HEK293 (cell line): ENCODE measurements around the gene RSL1D1.
"Not testable (repeated sequence)": the region's sequence is repeated elsewhere in the genome, so short reads cannot be mapped to it uniquely, and the experiment has no call there.

ENCODE experiments used
- SP7 ChIP-seq: fragments of 450-650 bp; formaldehyde crosslinking; IDR thresholded peaks from 2 replicates; pipeline ENCODE4 v1.5.1; 2016; ENCODE audit warnings: missing biosample characterization, missing genetic modification characterization
- YY1 ChIP-seq: fragments of 450-650 bp; formaldehyde crosslinking; IDR thresholded peaks from 2 replicates; pipeline ENCODE4 v1.5.1; 2018; ENCODE audit warnings: missing biosample characterization, missing genetic modification characterization
- ZNF133 ChIP-seq: fragments of 450-650 bp; formaldehyde crosslinking; IDR thresholded peaks from 2 replicates; pipeline ENCODE4 v1.5.1; 2016; ENCODE audit warnings: missing biosample characterization, missing genetic modification characterization
- TF ChIP-seq, protein P1 (sequence below): fragments of 450-650 bp; formaldehyde crosslinking; IDR thresholded peaks from 2 replicates; pipeline ENCODE4 v1.5.1; 2016; ENCODE audit warnings: missing biosample characterization, missing genetic modification characterization

DNA sequence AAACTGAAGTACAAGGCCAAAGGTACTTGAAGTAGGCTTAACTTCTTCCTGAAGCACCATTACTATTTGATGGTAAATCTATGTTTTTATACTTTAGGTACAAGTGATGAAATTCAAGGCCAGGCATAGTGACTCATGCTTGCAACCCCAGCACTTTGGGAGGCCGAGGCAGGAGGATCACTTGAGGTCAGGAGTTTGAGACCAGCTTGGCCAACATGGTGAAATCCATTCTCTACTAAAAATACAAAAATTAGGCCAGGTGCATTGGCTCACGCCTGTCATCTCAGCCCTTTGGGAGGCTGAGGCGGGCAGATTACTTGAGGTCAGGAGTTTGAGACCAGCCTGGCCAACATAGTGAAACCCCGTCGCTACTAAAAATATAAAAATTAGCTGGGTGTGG lies 27.7 kb downstream of the RSL1D1 start:
- not testable (repeated sequence) for TF ChIP-seq SP7 (tag by site-specific recombination); ZNF133 (tag by site-specific recombination); YY1
- TF ChIP-seq, protein P1, sequence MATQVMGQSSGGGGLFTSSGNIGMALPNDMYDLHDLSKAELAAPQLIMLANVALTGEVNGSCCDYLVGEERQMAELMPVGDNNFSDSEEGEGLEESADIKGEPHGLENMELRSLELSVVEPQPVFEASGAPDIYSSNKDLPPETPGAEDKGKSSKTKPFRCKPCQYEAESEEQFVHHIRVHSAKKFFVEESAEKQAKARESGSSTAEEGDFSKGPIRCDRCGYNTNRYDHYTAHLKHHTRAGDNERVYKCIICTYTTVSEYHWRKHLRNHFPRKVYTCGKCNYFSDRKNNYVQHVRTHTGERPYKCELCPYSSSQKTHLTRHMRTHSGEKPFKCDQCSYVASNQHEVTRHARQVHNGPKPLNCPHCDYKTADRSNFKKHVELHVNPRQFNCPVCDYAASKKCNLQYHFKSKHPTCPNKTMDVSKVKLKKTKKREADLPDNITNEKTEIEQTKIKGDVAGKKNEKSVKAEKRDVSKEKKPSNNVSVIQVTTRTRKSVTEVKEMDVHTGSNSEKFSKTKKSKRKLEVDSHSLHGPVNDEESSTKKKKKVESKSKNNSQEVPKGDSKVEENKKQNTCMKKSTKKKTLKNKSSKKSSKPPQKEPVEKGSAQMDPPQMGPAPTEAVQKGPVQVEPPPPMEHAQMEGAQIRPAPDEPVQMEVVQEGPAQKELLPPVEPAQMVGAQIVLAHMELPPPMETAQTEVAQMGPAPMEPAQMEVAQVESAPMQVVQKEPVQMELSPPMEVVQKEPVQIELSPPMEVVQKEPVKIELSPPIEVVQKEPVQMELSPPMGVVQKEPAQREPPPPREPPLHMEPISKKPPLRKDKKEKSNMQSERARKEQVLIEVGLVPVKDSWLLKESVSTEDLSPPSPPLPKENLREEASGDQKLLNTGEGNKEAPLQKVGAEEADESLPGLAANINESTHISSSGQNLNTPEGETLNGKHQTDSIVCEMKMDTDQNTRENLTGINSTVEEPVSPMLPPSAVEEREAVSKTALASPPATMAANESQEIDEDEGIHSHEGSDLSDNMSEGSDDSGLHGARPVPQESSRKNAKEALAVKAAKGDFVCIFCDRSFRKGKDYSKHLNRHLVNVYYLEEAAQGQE (tag by site-specific recombination): not testable (repeated sequence)
